Measurements from ENCODE around the gene IFT20. TPM values are rescaled to one million over a fixed set of nuclear protein-coding genes. Genes with fewer than 3 reads are reported as not detected.
A peak's percentile ranks its signal among the peaks of the same experiment; 100 is the strongest.

IFT20 gene
- total and polyA plus RNA-seq, 2 of the 13 experiments (the other 11 are each of a cell fraction or from before 2014, with no cell fraction given) = 28.0 to 37.8 TPM

- H3K4me1 ChIP-seq (ENCODE audit: insufficient read depth, low read length) = peaks cover 52% of the 10 kb centered on the region
- BruUV-seq (replicated peaks) = TSS peak; percentile 81
- peaks cover 7% of the 10 kb centered on the region for H3K79me2 ChIP-seq (ENCODE audit: insufficient read depth, low read length)
- no peaks in the 10 kb centered on the region; a peak in 1 of 5 replicates for H3K36me3 ChIP-seq (replicated peaks in 1 of 2; ENCODE audit: control insufficient read depth in 1 of 2, insufficient read depth in 2 of 2, low read length in 2 of 2)
- peak; percentile 28 for DNase-seq (ENCODE audit: low spot score)
- peak; percentile 27 for ATAC-seq
- no peak overlapping the region for H2AFZ ChIP-seq (ENCODE audit: low read length)
- no peaks in the 10 kb centered on the region for H3K9me3 ChIP-seq (ENCODE audit: low read length)
- H3K4me2 ChIP-seq (ENCODE audit: low read depth, low read length) = peak overlapping the region; percentile 96
- H3K27me3 ChIP-seq (ENCODE audit: control insufficient read depth in 1 of 2, insufficient read depth in 2 of 2, low read length in 2 of 2) = no peaks in the 10 kb centered on the region
- FAIRE-seq = no peak
- CTCF ChIA-PET (ENCODE audit: low intra/inter-chr PET ratio, low total read pairs) = no interaction called here
- in situ Hi-C loops (cut with HindIII; ENCODE audit: extremely low pct_ligation_motif_present, low pct_unique_long_range_greater_than_20kb) = no loop called here
- peak overlapping the region; percentile 92 for H3K27ac ChIP-seq (ENCODE audit: extremely low read length, insufficient read depth, low read length)
- H3K4me3 ChIP-seq (replicated peaks in 1 of 3; ENCODE audit: insufficient read depth in 1 of 3, low read depth in 2 of 3, low read length in 3 of 3) = peak overlapping the region; percentile 49 to 77 (median 51)
- peak overlapping the region; percentile 74 for H3K9ac ChIP-seq (ENCODE audit: insufficient read depth, low read depth, low read length)
- intact Hi-C loops (cut with micrococcal nuclease; ENCODE audit: unreplicated experiment) = loop anchor here (1.0 to 2.0 kb wide), 2 partner anchors 34 to 47 kb away; partner anchors contain the start of genes IFT20 and TNFAIP1
- H4K20me1 ChIP-seq (ENCODE audit: insufficient read depth, low read length) = no peaks in the 10 kb centered on the region
- 6% methylated on average over 6 of the region's 10 CpGs for WGBS (ENCODE audit: low lambda C conversion rate)
- POLR2A ChIA-PET = interaction anchor here (0.7 to 8.3 kb wide), 15 partner anchors 9 to 350 kb away, joined by 3 to 183 read pairs (median 8); partner anchors contain the start of genes IFT20, POLDIP2, RPL23A and SLC46A1
- TF ChIP-seq TFDP1 (CRISPR knock-in tag; IDR thresholded peaks at IDR 0.05; ENCODE audit: borderline replicate concordance) = 0 out of 2 replicates have a peak, but pooled peaks have one; percentile 20
- TF ChIP-seq ZSCAN29 (CRISPR knock-in tag; conservative IDR thresholded peaks at IDR 0.05) = no peak; the same call in 1 of the 2 replicates
- TF ChIP-seq, protein P1, sequence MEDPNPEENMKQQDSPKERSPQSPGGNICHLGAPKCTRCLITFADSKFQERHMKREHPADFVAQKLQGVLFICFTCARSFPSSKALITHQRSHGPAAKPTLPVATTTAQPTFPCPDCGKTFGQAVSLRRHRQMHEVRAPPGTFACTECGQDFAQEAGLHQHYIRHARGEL (CRISPR knock-in tag; IDR thresholded peaks at IDR 0.05) = 0 out of 2 replicates have a peak, but pooled peaks have one; percentile 52
- TF ChIP-seq ZNF317 (CRISPR knock-in tag; IDR thresholded peaks at IDR 0.05) = peak; percentile 46; the same call in 1 of the 2 replicates
- peak; percentile 88 for TF ChIP-seq NR2F6 (IDR thresholded peaks at IDR 0.05)
- peak; percentile 49 for TF ChIP-seq NR2F6 (CRISPR knock-in tag; IDR thresholded peaks at IDR 0.05)
- TF ChIP-seq GZF1 (CRISPR knock-in tag; IDR thresholded peaks at IDR 0.05) = no peak
- TF ChIP-seq ZNF546 (CRISPR knock-in tag; conservative IDR thresholded peaks at IDR 0.05) = 0 out of 2 replicates have a peak, but pooled peaks have one; percentile 38
- peak; percentile 90; the same call in 1 of the 2 replicates for TF ChIP-seq ZNF235 (CRISPR knock-in tag; IDR thresholded peaks at IDR 0.05; ENCODE audit: borderline replicate concordance)
- peak; percentile 54; the same call in 1 of the 2 replicates for TF ChIP-seq NR2F2 (IDR thresholded peaks at IDR 0.05; ENCODE audit: borderline replicate concordance, low read depth)
- no peak for TF ChIP-seq ZXDC (CRISPR knock-in tag; IDR thresholded peaks at IDR 0.05)
- TF ChIP-seq ZBTB42 (CRISPR knock-in tag; IDR thresholded peaks at IDR 0.05) = 0 out of 2 replicates have a peak, but pooled peaks have one; percentile 25
- no peak for TF ChIP-seq U2AF2 (IDR thresholded peaks at IDR 0.05; ENCODE audit: low read depth, low read length)
- TF ChIP-seq, protein P2, sequence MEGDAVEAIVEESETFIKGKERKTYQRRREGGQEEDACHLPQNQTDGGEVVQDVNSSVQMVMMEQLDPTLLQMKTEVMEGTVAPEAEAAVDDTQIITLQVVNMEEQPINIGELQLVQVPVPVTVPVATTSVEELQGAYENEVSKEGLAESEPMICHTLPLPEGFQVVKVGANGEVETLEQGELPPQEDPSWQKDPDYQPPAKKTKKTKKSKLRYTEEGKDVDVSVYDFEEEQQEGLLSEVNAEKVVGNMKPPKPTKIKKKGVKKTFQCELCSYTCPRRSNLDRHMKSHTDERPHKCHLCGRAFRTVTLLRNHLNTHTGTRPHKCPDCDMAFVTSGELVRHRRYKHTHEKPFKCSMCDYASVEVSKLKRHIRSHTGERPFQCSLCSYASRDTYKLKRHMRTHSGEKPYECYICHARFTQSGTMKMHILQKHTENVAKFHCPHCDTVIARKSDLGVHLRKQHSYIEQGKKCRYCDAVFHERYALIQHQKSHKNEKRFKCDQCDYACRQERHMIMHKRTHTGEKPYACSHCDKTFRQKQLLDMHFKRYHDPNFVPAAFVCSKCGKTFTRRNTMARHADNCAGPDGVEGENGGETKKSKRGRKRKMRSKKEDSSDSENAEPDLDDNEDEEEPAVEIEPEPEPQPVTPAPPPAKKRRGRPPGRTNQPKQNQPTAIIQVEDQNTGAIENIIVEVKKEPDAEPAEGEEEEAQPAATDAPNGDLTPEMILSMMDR (CRISPR knock-in tag; IDR thresholded peaks at IDR 0.05) = peak; percentile 71
- TF ChIP-seq DPF2 (CRISPR knock-in tag; IDR thresholded peaks at IDR 0.05; ENCODE audit: borderline replicate concordance, low read depth) = 0 out of 2 replicates have a peak, but pooled peaks have one; percentile 7
- peak in 1 of 2 experiments; percentile 52; a peak in 2 of 4 replicates for TF ChIP-seq HMGXB4 (CRISPR knock-in tag; IDR thresholded peaks at IDR 0.05; ENCODE audit: borderline replicate concordance in 1 of 2, low read depth in 1 of 2)
These were observed 34.4 kb upstream of the IFT20 start for GRCh38 chr17:28369684-28370034.

Measured in HepG2 (cell line).